HCT116 (cell line): Measurements from ENCODE around the gene ALDH7A1. TPM values are rescaled to one million over a fixed set of nuclear protein-coding genes. Genes with fewer than 3 reads are reported as not detected.

Experiments
- ATAC-seq: fragments of 200-7000 bp; cut with Tn5 transposase; 2 replicates; pipeline ENCODE4 v1.9.1; 2020; ENCODE audit warnings: mild to moderate bottlenecking, moderate library complexity
- BruUV-seq: library from RNA; stranded (reverse); fragments of 400-500 nt; replicated peaks from 2 replicates; lab custom pipeline; 2021; lab: Mats Ljungman, UMichigan
- CTCF ChIA-PET: fragments of 300-600 bp; sonication (Branson Sonifier 250); formaldehyde crosslinking; loops from one replicate; lab custom pipeline; 2021; ENCODE audit warnings: antibody characterized with exemption; lab: Charles Lee
- POLR2A ChIA-PET: fragments of 300-600, 350-600 bp; sonication (Branson Sonifier 250); formaldehyde crosslinking; loops from one replicate; lab custom pipeline; 2021; ENCODE audit warnings: antibody characterized with exemption; lab: Charles Lee
- RAD21 ChIA-PET, 2 experiments: fragments of 300-600 bp; sonication (Branson Sonifier 250); formaldehyde crosslinking; loops; one replicate each; lab custom pipeline; 2023; ENCODE audit warnings: low total read pairs in 2 of 2; ENCODE audit not compliant: uncharacterized antibody in 2 of 2, unreplicated experiment in 2 of 2, low non-redundant PET in 1 of 2; lab: Charles Lee
- DNase-seq: peaks from one replicate; pipeline ENCODE4 v3.0.0-alpha.2; 2010; ENCODE audit warnings: low read depth, low spot score
- H2AFZ ChIP-seq: fragments of 200-600 bp; shearing (Covaris generic), sonication (generic); 2 replicates; pipeline ENCODE4 v1.6.1; 2017; ENCODE audit warnings: low read depth, mixed run types, mixed read lengths, antibody characterized with exemption, low read length; ENCODE audit not compliant: poor library complexity, severe bottlenecking
- H3K27ac ChIP-seq: 2 replicates; pipeline ENCODE4 v1.5.1; 2012; ENCODE audit warnings: low read depth, low read length
- H3K27me3 ChIP-seq: fragments of 200-600 bp; sonication (generic); 2 replicates; pipeline ENCODE4 v1.6.1; 2016; ENCODE audit warnings: mixed run types, low read length, mixed read lengths; ENCODE audit not compliant: insufficient read depth
- H3K36me3 ChIP-seq, 2 experiments: fragments of 200-500 bp in 1 of 2; fragments of 200-600 bp in 1 of 2; sonication (Bioruptor generic) in 1 of 2; sonication (generic) in 1 of 2; 2 replicates each; pipeline versions ENCODE4 v1.5.1 to v1.6.1; 2014 to 2016; ENCODE audit warnings: low read length in 2 of 2, inconsistent platforms in 1 of 2, mixed read lengths in 1 of 2, mixed run types in 1 of 2; ENCODE audit not compliant: insufficient read depth in 2 of 2, control insufficient read depth in 1 of 2
- H3K4me1 ChIP-seq, 2 experiments: fragments of 200-600 bp in 1 of 2; sonication (generic) in 1 of 2; 2 replicates each; pipeline versions ENCODE4 v1.5.1 to v1.6.1; 2012 to 2017; ENCODE audit warnings: low read length in 2 of 2, inconsistent platforms in 1 of 2, mild to moderate bottlenecking in 1 of 2, mixed read lengths in 1 of 2, mixed run types in 1 of 2, moderate library complexity in 1 of 2; ENCODE audit not compliant: insufficient read depth in 2 of 2, control insufficient read depth in 1 of 2
- H3K4me2 ChIP-seq: fragments of 200-600 bp; sonication (generic); 2 replicates; pipeline ENCODE4 v1.6.1; 2017; ENCODE audit warnings: mixed run types, low read length, mixed read lengths
- H3K4me3 ChIP-seq, 2 experiments: fragments of 200-600 bp in 1 of 2; sonication (generic) in 1 of 2; replicated peaks in 1 of 2; 2 replicates each; pipeline ENCODE4 v1.5.1; 2011 to 2016; ENCODE audit warnings: low read length in 2 of 2, control low read depth in 1 of 2, low read depth in 1 of 2, mild to moderate bottlenecking in 1 of 2, mixed read lengths in 1 of 2, mixed run types in 1 of 2
- H3K79me2 ChIP-seq: fragments of 200-600 bp; sonication (generic); 2 replicates; pipeline ENCODE4 v1.6.1; 2017; ENCODE audit warnings: mild to moderate bottlenecking, mixed run types, low read length, moderate library complexity, mixed read lengths; ENCODE audit not compliant: insufficient read depth
- H3K9ac ChIP-seq: fragments of 200-600 bp; sonication (generic); 2 replicates; pipeline ENCODE4 v1.6.1; 2016; ENCODE audit warnings: low read length, mixed read lengths
- H3K9me2 ChIP-seq: fragments of 200-600 bp; sonication (generic), shearing (Covaris generic); 2 replicates; pipeline ENCODE4 v1.6.1; 2017; ENCODE audit warnings: mixed run types, mild to moderate bottlenecking, moderate library complexity; ENCODE audit not compliant: insufficient read depth
- H3K9me3 ChIP-seq, 2 experiments: fragments of 200-500 bp in 1 of 2; fragments of 200-600 bp in 1 of 2; sonication (Bioruptor generic) in 1 of 2; sonication (generic) in 1 of 2; 2 replicates each; pipeline ENCODE4 v1.6.1; 2014 to 2017; ENCODE audit warnings: low read length in 2 of 2, mixed read lengths in 2 of 2, inconsistent platforms in 1 of 2, low read depth in 1 of 2, mild to moderate bottlenecking in 1 of 2, mixed run types in 1 of 2, moderate library complexity in 1 of 2; ENCODE audit not compliant: control insufficient read depth in 1 of 2, insufficient read depth in 1 of 2
- H4K20me1 ChIP-seq: fragments of 200-600 bp; sonication (generic), shearing (Covaris generic); 2 replicates; pipeline ENCODE4 v1.6.1; 2017; ENCODE audit warnings: mixed run types, mild to moderate bottlenecking, moderate library complexity; ENCODE audit not compliant: insufficient read depth
- CBX3 ChIP-seq: IDR thresholded peaks from 2 replicates; pipeline ENCODE4 v1.6.1; 2012; ENCODE audit warnings: low read depth
- CEBPB ChIP-seq: IDR thresholded peaks from 2 replicates; pipeline ENCODE4 v1.6.1; 2012; ENCODE audit warnings: low read depth
- EGR1 ChIP-seq: IDR thresholded peaks from 2 replicates; pipeline ENCODE4 v1.6.1; 2012; ENCODE audit warnings: low read depth
- ELF1 ChIP-seq: IDR thresholded peaks from 2 replicates; pipeline ENCODE4 v1.6.1; 2012; ENCODE audit warnings: low read depth, borderline replicate concordance
- EZH2phosphoT487 ChIP-seq: fragments of 200-600 bp; IDR thresholded peaks from 2 replicates; pipeline ENCODE4 v1.6.1; 2018; ENCODE audit warnings: antibody characterized with exemption, borderline replicate concordance
- FOSL1 ChIP-seq: IDR thresholded peaks from 2 replicates; pipeline ENCODE4 v1.6.1; 2012; ENCODE audit warnings: low read depth
- JUND ChIP-seq: IDR thresholded peaks from 2 replicates; pipeline ENCODE4 v1.6.1; 2012
- POLR2A ChIP-seq: IDR thresholded peaks from 2 replicates; pipeline ENCODE4 v1.7.0; 2011; ENCODE audit warnings: borderline replicate concordance; ENCODE audit not compliant: insufficient read depth, insufficient read length; ENCODE audit errors: extremely low read depth
- POLR2AphosphoS5 ChIP-seq: IDR thresholded peaks from 2 replicates; pipeline ENCODE4 v1.6.1; 2011; ENCODE audit warnings: mild to moderate bottlenecking, low read depth, low read length, moderate library complexity
- RAD21 ChIP-seq: IDR thresholded peaks from 2 replicates; pipeline ENCODE4 v1.6.1; 2012; ENCODE audit warnings: low read depth, mild to moderate bottlenecking
- SIN3A ChIP-seq: IDR thresholded peaks from 2 replicates; pipeline ENCODE4 v1.6.1; 2012; ENCODE audit warnings: low read depth
- SP1 ChIP-seq: IDR thresholded peaks from 2 replicates; pipeline ENCODE4 v1.6.1; 2012; ENCODE audit warnings: low read depth
- SRF ChIP-seq: IDR thresholded peaks from 2 replicates; pipeline ENCODE4 v1.6.1; 2012; ENCODE audit warnings: low read depth
- TCF7L2 ChIP-seq: IDR thresholded peaks from 2 replicates; pipeline ENCODE4 v1.7.0; 2011; ENCODE audit warnings: borderline replicate concordance, inconsistent platforms; ENCODE audit not compliant: insufficient read depth, insufficient read length; ENCODE audit errors: extremely low read depth
- YY1 ChIP-seq: IDR thresholded peaks from 2 replicates; pipeline ENCODE4 v1.6.1; 2011; ENCODE audit warnings: low read length, low read depth, moderate library complexity, mild to moderate bottlenecking; ENCODE audit not compliant: insufficient replicate concordance; ENCODE audit errors: extremely low read depth
- ZFX ChIP-seq: fragments of 450-650 bp; IDR thresholded peaks from 2 replicates; pipeline ENCODE4 v1.6.1; 2017
- ZNF274 ChIP-seq: fragments of 200-500 bp; sonication (Bioruptor generic); IDR thresholded peaks from 2 replicates; pipeline ENCODE4 v1.6.1; 2014; ENCODE audit warnings: mild to moderate bottlenecking, low read depth, low read length, inconsistent platforms
- intact Hi-C: fragments of 100-400 bp; cut with micrococcal nuclease; formaldehyde crosslinking; loops from 2 replicates; pipeline ENCODE4 v1.10.0; 2022
- total RNA-seq: library from RNA; stranded (reverse); gene quantifications from one replicate; pipeline ENCODE4 v1.2.1, GENCODE V29; 2021; ENCODE audit not compliant: unreplicated experiment
- TF ChIP-seq, protein P1 (sequence below), 3 experiments: fragments of 200-600 bp in 1 of 3; sonication (generic) in 1 of 3; IDR thresholded peaks in 2 of 3; conservative IDR thresholded peaks in 1 of 3; 2 replicates each; pipeline ENCODE4 v1.5.1; 2012 to 2017; ENCODE audit warnings: low read depth in 2 of 3, low read length in 2 of 3, antibody characterized with exemption in 1 of 3, borderline replicate concordance in 1 of 3, control low read depth in 1 of 3, mild to moderate bottlenecking in 1 of 3, mixed read lengths in 1 of 3, mixed run types in 1 of 3, moderate library complexity in 1 of 3; ENCODE audit not compliant: insufficient read depth in 1 of 3
- TF ChIP-seq, protein P2 (sequence below): IDR thresholded peaks from 2 replicates; pipeline ENCODE4 v1.6.1; 2012
- TF ChIP-seq, protein P3 (sequence below): IDR thresholded peaks from 2 replicates; pipeline ENCODE4 v1.6.1; 2011; ENCODE audit warnings: mild to moderate bottlenecking, low read length, moderate library complexity; ENCODE audit not compliant: insufficient replicate concordance; ENCODE audit errors: extremely low read depth
- TF ChIP-seq, protein P4 (sequence below): IDR thresholded peaks from 2 replicates; pipeline ENCODE4 v1.6.1; 2012

ALDH7A1 gene
- total RNA-seq, 1 experiment from 2014 or later, result 93.2 TPM

DNA sequence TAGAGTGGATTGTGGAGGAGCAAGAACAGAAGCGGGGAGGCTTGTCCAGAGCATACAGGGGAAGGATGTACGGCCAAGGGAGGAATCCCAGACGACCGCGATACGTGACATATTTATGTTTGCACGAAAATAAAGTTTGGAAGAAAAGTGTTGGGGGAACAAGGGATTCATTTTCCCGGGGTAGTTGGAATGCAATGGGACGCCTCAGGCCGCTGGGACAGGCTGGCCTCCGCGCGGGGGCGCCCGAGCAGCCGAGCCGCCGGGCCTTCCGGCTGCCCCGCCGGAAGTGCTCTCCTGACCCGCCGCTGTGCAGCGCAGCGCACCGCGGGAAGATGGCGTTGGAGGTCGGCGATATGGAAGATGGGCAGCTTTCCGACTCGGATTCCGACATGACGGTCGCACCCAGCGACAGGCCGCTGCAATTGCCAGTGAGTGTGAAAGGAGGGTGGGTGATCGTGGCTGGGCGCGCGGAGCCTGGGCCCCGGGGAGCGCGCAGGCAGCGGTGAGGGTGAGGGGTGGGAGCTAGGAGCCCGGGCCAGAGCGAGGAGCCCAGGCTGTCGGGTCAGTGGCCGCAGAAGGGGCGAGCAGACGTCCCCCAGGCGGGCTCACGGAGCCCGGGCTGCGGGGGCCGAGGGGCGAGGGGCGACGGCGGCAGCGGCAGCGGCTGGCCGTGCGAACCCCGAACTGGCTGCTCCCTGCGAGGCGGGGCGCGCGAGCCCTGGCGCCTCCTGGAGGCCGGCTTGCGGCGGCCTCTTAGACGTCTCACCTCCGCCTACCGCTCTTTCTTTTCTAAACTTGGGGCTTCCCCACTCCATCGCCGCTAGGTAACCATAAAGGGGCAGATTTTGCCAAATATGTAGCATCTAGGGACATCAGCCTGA is 5.9 kb upstream of the ALDH7A1 start, which contains the start of gene PHAX:
TSS of gene PHAX (plus strand) at position 317 of the 881 bp plus-strand sequence. CDS start at position 333, 16 bp downstream.
- Histone ChIP-seq H3K4me2 (peak within 1 kb of the TSS; percentile 77), H3K9ac (peak within 1 kb of the TSS; percentile 95), H3K27ac (peak within 1 kb of the TSS; percentile 76), H3K4me1 (peaks cover 5 to 14% of the 10 kb centered on the region in 2 experiments; a peak in 3 of 4 replicates), H3K27me3 (no peaks in the 10 kb centered on the region), H3K9me3 (no peaks in the 10 kb centered on the region), H3K79me2 (peaks cover 49% of the 10 kb centered on the region), H2AFZ (peak within 1 kb of the TSS; percentile 99), H3K4me3 (peak within 1 kb of the TSS; percentile 74 to 98), H4K20me1 (peaks cover 6% of the 10 kb centered on the region; the same call in 1 of the 2 replicates), H3K9me2 (no peaks in the 10 kb centered on the region), H3K36me3 (peaks cover 8 to 14% of the 10 kb centered on the region in 2 experiments; a peak in 3 of 4 replicates)
- intact Hi-C loops, result no loop called here
- no peak for TF ChIP-seq JUND
- TF ChIP-seq, protein P1, sequence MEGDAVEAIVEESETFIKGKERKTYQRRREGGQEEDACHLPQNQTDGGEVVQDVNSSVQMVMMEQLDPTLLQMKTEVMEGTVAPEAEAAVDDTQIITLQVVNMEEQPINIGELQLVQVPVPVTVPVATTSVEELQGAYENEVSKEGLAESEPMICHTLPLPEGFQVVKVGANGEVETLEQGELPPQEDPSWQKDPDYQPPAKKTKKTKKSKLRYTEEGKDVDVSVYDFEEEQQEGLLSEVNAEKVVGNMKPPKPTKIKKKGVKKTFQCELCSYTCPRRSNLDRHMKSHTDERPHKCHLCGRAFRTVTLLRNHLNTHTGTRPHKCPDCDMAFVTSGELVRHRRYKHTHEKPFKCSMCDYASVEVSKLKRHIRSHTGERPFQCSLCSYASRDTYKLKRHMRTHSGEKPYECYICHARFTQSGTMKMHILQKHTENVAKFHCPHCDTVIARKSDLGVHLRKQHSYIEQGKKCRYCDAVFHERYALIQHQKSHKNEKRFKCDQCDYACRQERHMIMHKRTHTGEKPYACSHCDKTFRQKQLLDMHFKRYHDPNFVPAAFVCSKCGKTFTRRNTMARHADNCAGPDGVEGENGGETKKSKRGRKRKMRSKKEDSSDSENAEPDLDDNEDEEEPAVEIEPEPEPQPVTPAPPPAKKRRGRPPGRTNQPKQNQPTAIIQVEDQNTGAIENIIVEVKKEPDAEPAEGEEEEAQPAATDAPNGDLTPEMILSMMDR (IDR thresholded peaks at IDR 0.05 in 2 of 3, conservative IDR thresholded peaks at IDR 0.05 in 1 of 3; ENCODE audit: borderline replicate concordance in 1 of 3, insufficient read depth in 1 of 3, low read depth in 2 of 3, low read length in 2 of 3), result peak; percentile 61 to 81 (median 78)
- no peak for TF ChIP-seq EZH2phosphoT487
- TF ChIP-seq ELF1, result no peak
- TF ChIP-seq POLR2A, result peak; percentile 33
- 0 out of 2 replicates have a peak, but pooled peaks have one; percentile 62 for TF ChIP-seq CBX3
- no peak for TF ChIP-seq TCF7L2
- TF ChIP-seq CEBPB, result no peak
- TF ChIP-seq RAD21, result peak; percentile 28
- peak; percentile 57; the same call in 1 of the 2 replicates for TF ChIP-seq EGR1
- peak; percentile 87 for TF ChIP-seq POLR2AphosphoS5
- no peak for TF ChIP-seq FOSL1
- TF ChIP-seq SIN3A, result no peak
- TF ChIP-seq YY1, result peak; percentile 97
- TF ChIP-seq SP1, result no peak
- TF ChIP-seq, protein P2, sequence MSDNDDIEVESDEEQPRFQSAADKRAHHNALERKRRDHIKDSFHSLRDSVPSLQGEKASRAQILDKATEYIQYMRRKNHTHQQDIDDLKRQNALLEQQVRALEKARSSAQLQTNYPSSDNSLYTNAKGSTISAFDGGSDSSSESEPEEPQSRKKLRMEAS, result peak; percentile 47; the same call in 1 of the 2 replicates
- TF ChIP-seq ZFX, result peak; percentile 67
- TF ChIP-seq, protein P3, sequence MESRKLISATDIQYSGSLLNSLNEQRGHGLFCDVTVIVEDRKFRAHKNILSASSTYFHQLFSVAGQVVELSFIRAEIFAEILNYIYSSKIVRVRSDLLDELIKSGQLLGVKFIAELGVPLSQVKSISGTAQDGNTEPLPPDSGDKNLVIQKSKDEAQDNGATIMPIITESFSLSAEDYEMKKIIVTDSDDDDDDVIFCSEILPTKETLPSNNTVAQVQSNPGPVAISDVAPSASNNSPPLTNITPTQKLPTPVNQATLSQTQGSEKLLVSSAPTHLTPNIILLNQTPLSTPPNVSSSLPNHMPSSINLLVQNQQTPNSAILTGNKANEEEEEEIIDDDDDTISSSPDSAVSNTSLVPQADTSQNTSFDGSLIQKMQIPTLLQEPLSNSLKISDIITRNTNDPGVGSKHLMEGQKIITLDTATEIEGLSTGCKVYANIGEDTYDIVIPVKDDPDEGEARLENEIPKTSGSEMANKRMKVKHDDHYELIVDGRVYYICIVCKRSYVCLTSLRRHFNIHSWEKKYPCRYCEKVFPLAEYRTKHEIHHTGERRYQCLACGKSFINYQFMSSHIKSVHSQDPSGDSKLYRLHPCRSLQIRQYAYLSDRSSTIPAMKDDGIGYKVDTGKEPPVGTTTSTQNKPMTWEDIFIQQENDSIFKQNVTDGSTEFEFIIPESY, result peak; percentile 67
- TF ChIP-seq ZNF274, result no peak
- TF ChIP-seq, protein P4, sequence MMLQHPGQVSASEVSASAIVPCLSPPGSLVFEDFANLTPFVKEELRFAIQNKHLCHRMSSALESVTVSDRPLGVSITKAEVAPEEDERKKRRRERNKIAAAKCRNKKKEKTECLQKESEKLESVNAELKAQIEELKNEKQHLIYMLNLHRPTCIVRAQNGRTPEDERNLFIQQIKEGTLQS, result no peak
- TF ChIP-seq SRF, result peak; percentile 17; the same call in 1 of the 2 replicates
- RAD21 ChIA-PET, result interaction anchor here in 1 of 2 experiments (0.6 kb wide), 1 partner anchor 1852 kb away, joined by 3 read pairs; no protein-coding TSS in a partner anchor
- no TSS peak for BruUV-seq
- POLR2A ChIA-PET, result no interaction called here
- CTCF ChIA-PET, result interaction anchor here (0.8 to 1.3 kb wide), 2 partner anchors 247 to 250 kb away, joined by 3 read pairs; no protein-coding TSS in a partner anchor
- DNase-seq, result no peak
- ATAC-seq, result peak; percentile 97
